GM19395 (cell line): ENCODE results near the gene GPC1.

ENCODE experiments used
- ATAC-seq: cut with Tn5 transposase; IDR thresholded peaks from one replicate; pipeline ENCODE4 v1.9.1; 2021; ENCODE audit warnings: mild to moderate bottlenecking, moderate library complexity; ENCODE audit not compliant: unreplicated experiment

Gene GPC1

DNA sequence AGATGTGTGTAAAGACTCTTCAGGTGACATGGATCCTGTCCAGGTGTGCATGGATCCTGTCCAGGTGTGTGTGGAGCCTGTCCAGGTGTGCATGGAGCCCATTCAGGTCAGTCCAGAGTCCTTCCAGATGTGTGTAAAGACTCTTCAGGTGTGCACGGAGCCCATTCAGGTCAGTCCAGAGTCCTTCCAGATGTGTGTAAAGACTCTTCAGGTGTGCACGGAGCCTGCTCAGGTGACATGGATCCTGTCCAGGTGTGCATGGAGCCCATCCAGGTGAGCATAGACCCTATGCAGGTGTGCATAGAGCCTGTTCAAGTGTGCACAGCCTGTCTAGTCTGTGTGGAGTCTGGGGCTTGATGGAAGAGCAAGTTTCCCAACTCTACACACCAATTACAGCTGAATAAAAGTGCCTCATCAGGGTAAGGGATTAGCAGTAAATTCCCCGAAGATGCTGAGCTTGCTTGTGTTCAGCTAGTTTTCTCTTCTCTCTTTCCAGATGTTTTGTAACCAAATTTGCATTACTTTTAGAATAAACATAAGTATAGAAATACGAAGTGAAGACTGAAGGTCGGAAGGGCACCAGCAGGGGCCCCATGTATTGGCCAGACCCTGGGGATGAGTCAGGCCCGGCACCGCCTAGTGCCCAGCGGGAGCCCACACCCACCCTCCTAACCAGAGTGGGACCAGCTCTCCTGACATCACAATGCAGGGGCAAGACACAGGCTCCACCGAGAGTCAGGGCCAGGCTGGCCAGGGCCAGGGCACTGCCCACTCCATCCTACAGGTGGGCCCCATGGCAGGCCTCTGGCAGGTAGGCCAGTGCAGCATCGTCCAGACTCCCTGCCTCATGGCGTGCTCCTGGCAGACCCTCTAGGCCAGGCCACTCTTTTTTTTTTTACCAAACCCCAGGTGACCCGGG lies 38.6 kb upstream of the GPC1 start:
- ATAC-seq, result no peak

DNA sequence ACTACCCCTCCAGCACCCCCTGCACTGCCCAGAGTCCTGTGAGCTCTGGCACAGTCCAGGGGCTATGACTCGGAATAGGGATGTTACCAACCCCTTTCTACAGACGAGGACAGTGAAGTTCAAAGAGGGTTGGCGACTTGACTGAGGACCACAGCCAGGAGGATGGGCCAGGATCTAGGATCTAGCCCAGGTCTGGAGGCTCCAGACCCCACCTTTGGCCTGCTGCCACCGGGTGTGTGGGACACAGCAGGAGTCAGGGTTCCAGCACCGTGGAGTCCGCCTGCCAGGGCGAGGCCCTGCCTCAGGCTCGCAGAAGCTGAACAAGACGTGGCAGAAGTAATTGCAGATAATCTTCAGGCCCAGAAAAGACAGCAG lies 37.9 kb upstream of the GPC1 start:
- ATAC-seq, result no peak

DNA sequence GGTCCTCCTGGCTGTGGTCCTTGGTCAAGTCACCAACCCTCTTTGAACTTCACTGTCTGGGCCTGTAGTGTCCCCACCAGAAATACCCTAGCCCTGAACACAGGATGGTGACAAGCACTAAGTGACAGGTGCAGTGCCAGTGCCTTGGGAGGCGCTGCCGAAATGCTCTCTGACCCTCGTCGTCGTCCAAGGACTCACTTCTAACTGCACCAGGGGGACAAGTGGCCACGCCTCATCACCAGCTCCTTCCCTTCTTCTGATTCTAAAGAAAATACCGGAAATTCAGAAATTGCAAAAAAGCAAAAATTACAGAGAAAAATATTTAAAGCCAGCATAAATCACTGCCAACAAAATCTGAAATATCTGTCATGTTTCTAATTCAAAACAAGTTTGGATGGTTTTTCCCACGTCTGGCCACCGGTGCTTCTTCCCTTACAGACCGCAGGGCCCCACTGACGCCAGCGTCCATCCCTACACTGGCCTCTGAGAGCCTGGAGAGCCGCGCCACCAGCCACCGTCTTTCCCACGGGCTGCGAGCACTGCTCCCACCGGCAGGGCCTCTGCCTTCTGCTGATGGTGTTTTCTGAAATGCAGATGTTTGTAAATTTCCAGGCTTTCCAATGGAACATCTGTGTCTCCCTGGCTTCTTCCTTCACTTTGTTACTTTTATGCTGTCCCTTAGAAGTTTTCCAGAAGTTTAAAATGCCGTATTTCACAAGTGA lies 37.4 kb upstream of the GPC1 start:
- no peak for ATAC-seq

DNA sequence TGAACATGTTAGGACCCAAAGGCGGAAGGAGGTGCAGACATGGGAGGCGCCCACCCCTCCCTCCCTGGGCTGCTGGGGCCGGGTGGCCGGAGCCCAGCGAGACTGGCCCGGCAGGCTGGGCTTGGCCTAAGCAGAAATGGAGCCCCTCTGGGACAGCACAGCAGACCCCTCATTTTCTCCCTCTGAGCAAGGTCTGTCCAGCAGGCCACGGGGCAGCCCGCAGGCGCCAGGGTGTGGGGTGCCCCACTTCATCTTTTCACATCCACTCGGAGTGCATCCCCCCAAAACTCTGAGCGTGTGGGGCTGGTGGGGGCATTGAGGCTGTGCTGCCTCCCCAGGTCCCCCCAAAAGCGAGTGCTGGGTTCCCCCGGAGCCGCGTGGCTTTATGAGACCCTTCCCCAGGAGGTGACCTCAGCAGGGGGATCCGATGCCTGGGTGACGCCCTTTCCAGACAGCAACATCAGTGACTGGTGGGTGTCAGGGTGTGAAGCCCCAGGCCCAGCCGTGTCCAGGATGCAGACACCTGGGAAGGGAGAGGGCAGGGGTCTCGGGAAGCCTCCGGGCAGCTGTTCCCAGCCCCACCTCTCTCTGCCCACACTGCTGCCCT lies 36.7 kb upstream of the GPC1 start:
- no peak for ATAC-seq

DNA sequence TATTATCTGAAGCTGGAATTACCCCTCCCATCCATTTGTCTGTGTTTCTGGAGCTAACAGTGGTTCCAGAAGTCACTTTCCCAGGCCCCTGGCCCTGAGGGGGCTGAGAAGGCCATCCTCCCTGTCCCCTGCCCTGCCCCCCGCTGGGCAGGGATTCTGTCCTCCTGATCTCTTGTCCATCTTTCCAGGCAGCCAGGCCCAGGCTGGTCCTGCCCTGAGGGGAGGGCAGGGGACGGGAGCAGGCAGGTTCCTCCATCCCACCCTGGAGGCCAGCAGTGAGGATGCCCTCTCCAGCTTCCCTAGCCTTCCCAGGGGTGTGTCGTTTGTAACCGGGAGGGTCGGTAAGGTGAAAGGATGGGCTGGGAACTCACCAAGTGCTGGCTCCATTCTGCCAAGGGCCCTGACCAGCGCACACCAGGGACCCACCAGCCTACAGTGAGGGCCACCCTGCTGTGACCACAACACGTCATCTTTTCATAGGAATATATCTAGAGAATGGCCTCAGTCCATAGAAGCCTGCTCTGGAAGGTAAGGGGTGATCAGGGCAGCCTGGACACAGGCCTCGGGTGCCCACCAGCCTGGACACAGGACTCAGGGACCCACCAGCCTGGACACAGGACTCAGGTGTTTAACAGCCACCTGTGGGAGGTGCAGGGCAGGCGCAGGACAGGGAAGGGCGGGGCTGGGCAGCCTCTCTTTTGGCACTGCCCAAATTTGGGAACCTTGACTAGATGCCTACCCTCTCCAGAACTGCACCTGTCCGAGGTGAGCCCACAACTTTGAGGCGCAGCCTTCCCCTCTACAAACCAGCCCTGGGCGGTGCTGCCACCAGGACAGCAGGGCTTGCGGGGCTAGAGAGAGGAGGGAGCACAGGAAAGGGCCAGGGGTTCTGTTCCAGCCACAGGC lies 35.8 kb upstream of the GPC1 start:
- ATAC-seq, result no peak

DNA sequence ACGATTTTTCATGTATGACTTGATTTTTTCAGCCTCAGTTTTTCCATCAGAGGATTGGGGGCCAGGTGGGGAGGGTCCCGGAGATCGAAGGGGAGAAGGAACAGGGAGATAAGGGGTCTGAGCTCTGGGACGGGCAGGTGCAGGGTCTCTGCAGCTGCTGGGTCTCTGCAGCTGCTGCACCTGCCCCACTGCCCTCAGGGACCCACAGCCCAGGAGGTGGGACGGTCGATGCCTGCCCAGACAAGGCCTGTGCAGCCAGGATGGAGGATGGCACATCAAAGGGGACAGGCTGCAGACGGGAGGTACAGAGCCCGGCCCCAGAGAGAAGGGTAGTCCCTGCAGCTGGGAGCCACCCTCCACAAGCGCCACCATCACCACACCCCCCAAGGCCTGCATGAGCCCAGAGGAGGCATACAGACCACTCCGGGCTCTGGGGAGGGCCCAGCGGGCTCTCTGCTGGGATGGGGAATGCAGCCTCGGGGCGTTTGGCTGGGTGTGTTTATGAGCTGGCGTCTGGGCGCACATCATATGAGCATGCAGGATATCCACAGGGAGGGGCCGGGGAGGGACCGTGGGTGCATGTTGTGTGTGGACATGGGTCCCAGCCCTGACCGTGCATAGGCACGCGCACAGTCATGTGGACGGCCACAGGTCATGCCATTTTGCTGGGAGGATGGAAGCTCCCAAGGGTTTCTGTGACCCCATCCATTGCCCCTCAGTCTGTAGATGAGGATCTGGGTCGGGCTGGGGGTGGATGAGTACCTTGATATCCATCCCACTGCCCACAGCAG lies 34.9 kb upstream of the GPC1 start:
- no peak for ATAC-seq

DNA sequence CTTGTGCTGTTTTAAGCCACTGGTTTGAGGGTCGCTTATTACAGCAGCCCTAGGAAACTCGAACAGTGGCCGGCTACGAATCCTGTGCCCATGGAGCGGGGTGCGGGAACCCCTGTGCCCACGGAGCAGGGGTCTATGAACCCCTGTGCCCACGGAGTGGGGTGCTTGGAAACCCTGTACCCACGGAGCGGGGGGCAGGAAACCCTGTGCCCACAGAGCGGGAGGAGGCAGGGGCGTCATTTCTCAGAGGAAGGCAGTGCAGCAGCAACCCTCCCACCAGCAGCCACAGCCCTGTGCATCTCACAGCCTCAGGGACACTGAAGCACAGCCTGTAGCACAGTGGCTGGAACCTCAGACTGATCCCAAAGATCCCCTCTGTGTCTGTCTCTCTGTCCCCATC lies 34.2 kb upstream of the GPC1 start:
- ATAC-seq, result no peak

DNA sequence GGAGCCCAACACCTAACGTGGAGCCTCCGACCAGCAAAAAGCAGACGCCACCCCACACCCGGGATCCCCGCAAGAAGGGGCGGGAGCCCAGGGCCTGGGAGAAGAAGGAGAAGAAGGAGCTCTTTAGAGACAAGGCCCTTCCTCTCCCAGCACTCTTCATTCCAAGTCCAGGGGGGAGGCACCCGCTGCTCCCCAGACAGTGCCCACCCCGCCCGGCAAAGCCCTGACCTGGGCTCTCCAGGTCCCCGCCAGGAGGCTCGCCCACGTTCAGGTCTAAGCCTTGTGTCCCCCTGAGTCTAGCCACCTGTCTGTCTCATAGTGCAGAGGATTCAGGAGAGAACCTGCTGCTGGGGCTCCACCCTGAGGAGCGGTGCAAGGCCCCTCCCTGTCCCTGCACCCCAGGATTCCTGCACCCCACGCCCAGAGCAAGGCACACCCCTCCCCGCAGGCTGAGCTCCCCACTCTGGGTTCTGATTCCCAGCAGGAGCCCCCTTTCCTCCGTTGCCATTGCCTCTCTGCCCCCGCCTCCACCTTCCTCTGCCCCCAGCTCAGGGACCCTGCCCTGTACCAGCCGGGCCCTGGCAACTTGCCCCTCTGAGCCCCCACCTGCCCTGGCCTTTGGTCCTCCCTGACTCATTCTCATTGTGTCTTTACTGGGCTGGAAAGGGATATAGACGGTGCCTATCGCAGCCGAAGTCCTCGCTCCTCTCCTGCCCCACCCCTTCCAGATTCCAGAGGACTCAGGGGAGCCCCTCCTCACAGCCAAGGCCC lies 33.5 kb upstream of the GPC1 start:
- no peak for ATAC-seq

DNA sequence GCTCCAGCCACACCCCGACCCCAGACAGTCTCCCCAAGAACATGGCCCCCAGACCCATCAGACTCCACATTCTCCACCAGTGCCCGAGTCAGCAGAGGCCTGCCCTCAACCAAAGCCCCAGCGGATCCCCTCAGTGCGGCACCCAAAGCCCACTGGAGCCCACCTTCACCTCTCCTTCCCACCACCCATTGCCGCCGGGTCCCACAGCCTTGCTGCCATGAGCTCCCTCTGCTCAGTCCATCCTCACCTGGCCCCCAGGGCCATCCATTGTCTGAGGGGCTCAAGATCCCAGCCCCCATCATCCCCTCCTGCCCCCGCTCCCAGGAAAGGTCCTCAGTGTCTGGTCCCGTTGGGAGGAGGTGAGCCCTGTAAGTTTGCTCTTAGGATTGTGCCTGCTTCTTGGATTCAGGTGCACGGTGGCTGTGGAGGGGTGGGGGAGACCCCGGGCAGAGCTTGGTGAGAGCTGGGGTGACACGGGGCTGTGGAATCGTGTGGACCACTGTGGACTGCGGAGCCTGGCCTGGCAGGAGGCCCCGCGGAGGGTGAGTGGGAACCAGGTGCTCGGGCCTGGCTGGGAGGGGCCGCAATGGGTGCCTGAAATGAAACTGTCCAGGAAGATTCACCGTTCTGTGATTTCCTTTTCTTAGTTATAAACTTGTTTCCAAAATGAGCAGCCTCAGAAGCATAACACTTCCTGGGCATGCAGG lies 32.7 kb upstream of the GPC1 start:
- no peak for ATAC-seq

DNA sequence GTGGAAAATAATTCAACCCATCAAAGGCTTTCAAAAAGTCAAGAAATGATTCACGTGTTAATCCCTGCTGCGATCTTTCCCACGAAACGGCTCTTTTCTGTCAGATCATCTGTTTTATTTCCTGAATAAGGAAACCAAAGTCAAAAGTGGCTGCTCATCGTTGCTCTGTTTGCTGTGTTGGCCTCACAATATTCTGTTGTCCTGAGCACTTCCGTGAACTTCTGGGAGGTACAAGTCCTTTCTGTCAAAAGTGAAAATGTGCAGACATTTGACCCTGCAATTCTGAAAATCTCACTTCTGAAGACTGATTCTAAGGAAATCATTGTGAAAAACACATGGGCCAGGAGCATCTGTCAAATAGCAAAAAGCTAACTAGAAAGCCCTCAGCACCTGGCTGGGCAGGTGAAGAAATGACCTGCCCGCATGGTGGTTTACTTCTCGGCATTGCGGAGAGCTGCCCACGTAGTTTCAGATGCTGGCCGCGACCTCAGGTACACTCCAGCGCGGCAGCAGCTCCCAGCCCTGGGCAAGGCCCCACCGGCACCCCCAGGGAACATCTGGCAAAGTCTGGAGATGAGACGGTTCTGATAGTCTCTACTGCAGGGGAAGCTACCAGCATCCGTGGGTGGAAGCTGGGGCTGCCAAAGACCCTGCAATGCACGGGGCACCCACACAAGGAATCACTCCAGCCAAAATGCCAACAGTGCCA lies 31.9 kb upstream of the GPC1 start:
- no peak for ATAC-seq

DNA sequence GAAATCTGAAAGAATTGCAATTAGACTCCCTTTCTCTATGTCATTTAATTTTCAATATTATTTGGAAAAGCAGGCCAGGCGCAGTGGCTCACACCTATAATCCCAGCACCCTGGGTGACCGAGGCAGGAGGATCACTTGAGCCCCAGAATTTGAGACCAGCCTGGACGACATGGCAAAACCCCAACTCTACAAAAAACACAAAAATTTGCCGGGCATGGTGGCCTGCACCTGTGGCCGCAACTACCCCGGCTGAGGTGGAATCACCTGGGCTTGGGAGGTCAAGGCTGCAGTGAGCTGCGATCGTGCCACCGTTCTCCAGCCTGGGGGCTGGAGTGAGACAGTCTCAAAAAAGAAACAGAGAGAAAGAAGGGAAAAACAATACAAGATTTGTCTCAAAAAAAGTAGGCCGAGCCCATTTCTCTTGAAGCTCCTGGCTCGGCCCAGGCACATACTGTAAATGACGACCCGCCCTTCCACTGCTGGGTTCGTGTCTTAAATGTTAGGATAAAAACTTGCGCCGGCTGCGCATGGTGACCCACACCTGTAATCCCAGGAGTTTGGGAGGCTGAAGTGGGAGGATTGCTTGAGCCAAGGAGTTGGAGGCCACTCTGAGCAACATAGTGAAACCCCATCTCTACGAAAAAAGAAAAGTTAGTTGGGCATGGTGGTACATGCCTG lies 31.1 kb upstream of the GPC1 start:
- no peak for ATAC-seq

DNA sequence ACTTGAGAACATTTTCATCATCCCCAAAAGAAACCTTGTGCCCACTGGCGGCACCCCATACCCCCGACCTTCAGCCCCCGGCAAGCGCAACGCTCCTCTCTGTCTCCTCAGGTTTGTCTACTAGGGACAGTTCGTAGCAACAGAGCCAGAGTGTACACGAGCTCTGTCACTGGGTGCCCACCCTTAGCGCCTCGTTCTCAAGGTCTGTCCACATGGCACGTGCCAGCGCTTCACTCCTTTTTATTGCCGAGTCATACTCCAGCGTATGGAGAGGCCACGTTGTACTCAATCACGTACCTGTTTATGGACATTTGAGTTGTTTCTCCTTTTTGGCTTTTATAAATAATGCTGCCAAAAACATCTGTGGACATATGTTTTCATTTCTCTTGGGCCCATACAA lies 30.3 kb upstream of the GPC1 start:
- ATAC-seq, result no peak

DNA sequence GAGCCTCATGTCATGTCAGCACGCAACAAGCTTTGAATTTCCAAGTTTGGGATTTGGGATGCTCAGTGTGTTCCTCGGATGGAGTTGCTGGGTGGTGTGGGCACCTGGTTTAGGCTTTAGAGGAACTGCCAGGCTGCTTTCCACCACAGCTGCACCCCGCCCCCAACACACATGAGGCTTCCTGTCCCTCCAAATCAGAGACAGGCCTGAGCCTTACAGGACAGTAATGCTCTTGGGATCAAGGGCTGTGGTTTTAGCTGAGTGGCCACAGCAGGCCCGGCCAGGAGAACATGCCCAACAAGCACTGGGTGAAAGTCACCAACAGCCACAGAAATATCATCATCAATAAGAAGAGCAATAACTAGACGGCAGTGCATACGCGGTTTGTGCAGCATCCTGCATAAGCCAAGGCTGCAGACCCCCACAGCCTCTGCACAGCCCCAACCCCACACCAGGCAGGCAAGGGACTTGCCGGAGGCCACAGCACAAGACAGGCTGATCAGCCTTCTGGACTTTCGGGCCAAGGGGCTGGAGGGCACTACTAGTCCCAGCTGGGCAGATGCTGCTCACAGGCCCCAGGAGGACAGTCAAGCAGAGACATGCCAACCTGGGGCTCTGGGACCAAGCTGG lies 29.7 kb upstream of the GPC1 start:
- no peak for ATAC-seq

DNA sequence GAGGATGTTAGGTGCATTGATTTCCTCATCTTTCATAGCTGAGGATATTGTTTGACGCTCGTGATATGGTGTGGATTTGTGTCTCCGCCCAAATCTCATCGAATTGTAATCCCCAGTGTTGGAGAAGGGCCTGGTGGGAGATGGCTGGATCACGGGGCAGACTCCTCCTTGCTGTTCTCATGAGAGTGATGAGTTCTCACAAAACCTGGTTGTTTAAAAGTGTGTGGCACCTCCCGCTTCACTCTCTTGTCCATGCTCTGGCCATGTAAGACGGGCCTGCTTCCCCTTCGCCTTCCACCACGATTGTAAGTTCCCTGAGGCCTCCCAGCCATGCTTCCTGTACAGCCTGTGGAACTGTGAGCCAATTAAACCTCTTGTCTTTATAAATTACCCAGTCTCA lies 28.4 kb upstream of the GPC1 start:
- no peak for ATAC-seq

DNA sequence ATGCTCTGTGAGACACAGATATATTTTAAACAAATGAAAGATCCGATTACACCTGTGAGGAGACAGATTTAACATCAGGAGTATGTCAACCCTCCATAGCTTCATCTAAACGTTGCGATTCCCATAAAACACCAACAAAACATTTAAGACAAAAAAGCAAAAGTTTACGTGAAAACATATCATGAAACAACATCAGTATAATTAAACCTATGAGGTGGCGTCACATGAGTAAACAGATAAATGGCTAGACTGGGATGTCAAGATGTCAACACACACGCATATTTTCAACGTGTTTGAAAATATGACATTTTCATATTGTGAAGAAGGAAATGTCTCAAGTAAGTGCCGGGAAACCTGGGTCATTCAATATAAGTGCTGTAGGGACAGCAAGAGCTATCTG lies 25.5 kb upstream of the GPC1 start:
- ATAC-seq, result no peak

DNA sequence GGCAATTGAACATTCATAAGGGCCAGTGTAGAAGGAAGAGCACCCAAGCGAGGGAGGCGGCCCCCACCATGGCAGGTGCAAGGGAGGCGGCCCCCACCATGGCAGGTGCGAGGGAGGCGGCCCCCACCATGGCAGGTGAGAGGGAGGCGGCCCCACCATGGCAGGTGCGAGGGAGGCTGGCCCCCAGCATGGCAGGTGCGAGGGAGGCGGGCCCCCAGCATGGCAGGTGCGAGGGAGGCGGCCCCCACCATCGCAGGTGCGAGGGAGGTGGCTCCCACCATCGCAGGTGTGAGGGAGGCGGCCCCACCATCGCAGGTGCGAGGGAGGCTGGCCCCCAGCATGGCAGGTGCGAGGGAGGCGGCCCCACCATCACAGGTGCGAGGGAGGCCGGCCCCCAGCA lies 24.7 kb upstream of the GPC1 start:
- ATAC-seq, result no peak
